Neuronal stem cell (in vitro differentiated cells): ENCODE data around the gene OR2V2.

Experiments used
- DNase-seq: peaks from one replicate; pipeline ENCODE4 v3.0.0-alpha.2; 2013; ENCODE audit warnings: low spot score
- H2AFZ ChIP-seq: one replicate; pipeline ENCODE4 v1.6.1; 2013; ENCODE audit warnings: mild to moderate bottlenecking, low read length, inconsistent platforms
- H2AK5ac ChIP-seq: 2 replicates; pipeline ENCODE4 v1.6.1; 2013; ENCODE audit warnings: low read depth, mild to moderate bottlenecking, inconsistent platforms, low read length, moderate library complexity, mixed read lengths
- H2BK120ac ChIP-seq: 2 replicates; pipeline ENCODE4 v1.6.1; 2013; ENCODE audit warnings: low read depth, mild to moderate bottlenecking, inconsistent platforms, low read length, moderate library complexity, mixed read lengths
- H2BK12ac ChIP-seq: one replicate; pipeline ENCODE4 v1.6.1; 2013; ENCODE audit warnings: low read length, inconsistent platforms
- H2BK15ac ChIP-seq: 2 replicates; pipeline ENCODE4 v1.6.1; 2013; ENCODE audit warnings: mild to moderate bottlenecking, low read length, inconsistent platforms, mixed read lengths
- H2BK5ac ChIP-seq: one replicate; pipeline ENCODE4 v1.6.1; 2013; ENCODE audit warnings: inconsistent platforms, mild to moderate bottlenecking, low read length, moderate library complexity
- H3K14ac ChIP-seq: one replicate; pipeline ENCODE4 v1.6.1; 2013; ENCODE audit warnings: low read length, inconsistent platforms
- H3K18ac ChIP-seq: 2 replicates; pipeline ENCODE4 v1.6.1; 2013; ENCODE audit warnings: low read length, inconsistent platforms
- H3K23ac ChIP-seq: 2 replicates; pipeline ENCODE4 v1.6.1; 2013; ENCODE audit warnings: low read depth, mild to moderate bottlenecking, mixed read lengths, low read length, inconsistent platforms; ENCODE audit not compliant: poor library complexity
- H3K27ac ChIP-seq: replicated peaks from 3 replicates; pipeline ENCODE4 v1.5.1; 2013; ENCODE audit warnings: low read length, inconsistent platforms
- H3K27me3 ChIP-seq, 3 experiments: 2 replicates each; pipeline ENCODE4 v1.6.1; 2013; ENCODE audit warnings: low read length in 3 of 3, mild to moderate bottlenecking in 2 of 3, inconsistent platforms in 1 of 3, low read depth in 1 of 3, mixed read lengths in 1 of 3, moderate library complexity in 1 of 3; ENCODE audit not compliant: control insufficient read depth in 3 of 3, insufficient read depth in 3 of 3
- H3K36me3 ChIP-seq, 2 donors: replicated peaks in 1 of 2; 2 replicates each; pipeline ENCODE4 v1.6.1; 2013; ENCODE audit warnings: low read length in 2 of 2; ENCODE audit not compliant: control insufficient read depth in 2 of 2, insufficient read depth in 2 of 2
- H3K4ac ChIP-seq: 2 replicates; pipeline ENCODE4 v1.6.1; 2013; ENCODE audit warnings: inconsistent platforms, mild to moderate bottlenecking, low read length, moderate library complexity
- H3K4me1 ChIP-seq, 2 donors: 1 replicate in 1 of 2; 2 replicates in 1 of 2; pipeline ENCODE4 v1.6.1; 2013; ENCODE audit warnings: low read length in 2 of 2, low read depth in 1 of 2; ENCODE audit not compliant: control insufficient read depth in 2 of 2, insufficient read depth in 1 of 2
- H3K4me2 ChIP-seq: one replicate; pipeline ENCODE4 v1.6.1; 2013; ENCODE audit warnings: mild to moderate bottlenecking, low read length, inconsistent platforms; ENCODE audit not compliant: insufficient read depth, poor library complexity, severe bottlenecking
- H3K4me3 ChIP-seq, 2 donors: 2 replicates each; pipeline ENCODE4 v1.5.1; 2013; ENCODE audit warnings: low read length in 2 of 2, mild to moderate bottlenecking in 2 of 2, inconsistent platforms in 1 of 2, moderate library complexity in 1 of 2
- H3K79me1 ChIP-seq: one replicate; pipeline ENCODE4 v1.6.1; 2013; ENCODE audit warnings: low read depth, mild to moderate bottlenecking, inconsistent platforms, low read length, moderate library complexity
- H3K9ac ChIP-seq: one replicate; pipeline ENCODE4 v1.6.1; 2013; ENCODE audit warnings: mild to moderate bottlenecking, low read depth, low read length, inconsistent platforms; ENCODE audit not compliant: poor library complexity
- H3K9me3 ChIP-seq, 2 donors: replicated peaks in 1 of 2; 2 replicates each; pipeline versions ENCODE3 to v1.6.1; 2013; ENCODE audit warnings: low read length in 2 of 2, mild to moderate bottlenecking in 2 of 2, inconsistent platforms in 1 of 2, low read depth in 1 of 2, mixed read lengths in 1 of 2, moderate library complexity in 1 of 2; ENCODE audit not compliant: control insufficient read depth in 2 of 2, insufficient read depth in 1 of 2
- H4K8ac ChIP-seq: one replicate; pipeline ENCODE4 v1.6.1; 2013; ENCODE audit warnings: low read depth, mild to moderate bottlenecking, inconsistent platforms, low read length, moderate library complexity
- H4K91ac ChIP-seq: one replicate; pipeline ENCODE4 v1.6.1; 2013; ENCODE audit warnings: low read length, low read depth, mild to moderate bottlenecking, inconsistent platforms; ENCODE audit not compliant: poor library complexity
- WGBS, 2 donors: extraction: QIAGEN DNeasy Blood & Tissue Kit; methylation state at CpG; one replicate each; pipeline ENCODE4 v1.1.7; 2013; ENCODE audit warnings: missing lambda C conversion rate in 2 of 2, mixed read lengths in 1 of 2; ENCODE audit not compliant: insufficient read length in 2 of 2, insufficient replicate concordance in 1 of 2; ENCODE audit errors: extremely low coverage in 2 of 2; 5-methylcytosine and 5-hydroxymethylcytosine counted together

The OR2V2 gene

GRCh38 chr5:181189363-181189961 lies 42.1 kb downstream of the OR2V2 start:
- Histone ChIP-seq H3K23ac (no peak overlapping the region), H3K27ac (no peak overlapping the region), H3K14ac (no peak overlapping the region), H3K9me3 (no peaks in the 10 kb centered on the region), H2BK15ac (no peak overlapping the region), H2BK5ac (no peak overlapping the region), H3K4ac (no peak overlapping the region), H3K4me2 (peak overlapping the region; percentile 99), H3K4me1 (peaks cover 3 to 10% of the 10 kb centered on the region in 2 donors), H3K79me1 (no peaks in the 10 kb centered on the region), H3K9ac (peak overlapping the region; percentile 82), H3K4me3 (peak overlapping the region; percentile 84 to 93), H2BK120ac (no peak overlapping the region), H4K8ac (no peak overlapping the region), H3K18ac (no peak overlapping the region), H2AFZ (peak overlapping the region; percentile 95), H2BK12ac (no peak overlapping the region), H4K91ac (no peak overlapping the region), H2AK5ac (no peak overlapping the region), H3K27me3 (peaks cover 5 to 22% (median 15%) of the 10 kb centered on the region in 3 experiments), H3K36me3 (no peaks in the 10 kb centered on the region)
- no CpG with 5 or more reads among the region's 41 CpGs for WGBS, 2 donors
- DNase-seq = no peak

DNA sequence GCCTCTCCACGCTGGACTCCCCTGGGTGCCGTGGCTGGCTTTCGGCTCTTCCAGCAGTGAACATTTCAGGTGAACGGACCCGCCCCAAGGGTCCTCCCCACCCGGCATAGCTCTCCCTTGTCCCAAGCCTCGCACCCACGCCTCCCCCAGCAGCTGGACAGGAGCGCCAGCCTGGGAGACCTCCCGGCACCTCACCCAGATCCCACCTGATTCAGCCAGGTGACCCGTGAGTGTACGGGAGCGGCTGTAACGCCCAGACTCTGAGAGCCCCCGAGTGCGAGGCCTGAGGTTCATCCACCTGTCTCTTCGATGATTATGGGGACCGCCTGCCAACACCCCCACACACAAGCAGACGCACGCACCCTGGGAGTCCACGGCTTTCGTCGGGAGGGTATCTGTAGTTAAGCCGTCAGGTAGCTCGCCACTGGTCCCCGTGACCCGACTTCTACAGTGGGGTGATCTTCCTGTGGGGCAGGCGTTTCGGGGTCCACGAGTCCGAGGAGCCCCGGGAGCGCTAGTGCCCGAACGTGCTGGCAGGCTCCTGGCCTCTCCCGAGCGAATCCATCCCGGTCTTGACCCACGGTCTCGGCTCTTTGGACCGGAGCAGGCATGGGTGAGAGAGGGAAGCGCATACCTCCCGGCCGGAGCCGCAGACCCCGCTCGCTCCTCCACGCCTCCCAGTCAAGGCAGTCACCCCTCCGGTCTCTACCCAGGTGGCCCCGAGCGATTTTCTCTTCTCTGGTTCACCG lies 42.8 kb downstream of the OR2V2 start:
- Histone ChIP-seq H4K91ac (no peak overlapping the region), H2AK5ac (peak overlapping the region; percentile 21), H4K8ac (no peak overlapping the region), H3K4ac (no peak overlapping the region), H3K18ac (peak overlapping the region; percentile 40), H3K14ac (no peak overlapping the region), H2BK12ac (no peak overlapping the region), H3K9ac (peak overlapping the region; percentile 71), H3K27ac (no peak overlapping the region), H3K27me3 (peaks cover 5 to 22% (median 15%) of the 10 kb centered on the region in 3 experiments), H2BK5ac (peak overlapping the region; percentile 57), H3K4me3 (peak overlapping the region; percentile 84 to 93), H3K23ac (peak overlapping the region; percentile 89), H3K79me1 (no peaks in the 10 kb centered on the region), H2BK15ac (no peak overlapping the region), H2AFZ (peak overlapping the region; percentile 95), H3K4me2 (peak overlapping the region; percentile 99), H3K9me3 (no peaks in the 10 kb centered on the region), H2BK120ac (no peak overlapping the region), H3K4me1 (peaks cover 3 to 10% of the 10 kb centered on the region in 2 donors), H3K36me3 (no peaks in the 10 kb centered on the region)
- WGBS, 2 donors = no CpG with 5 or more reads among the region's 52 CpGs
- no peak for DNase-seq

- no peak overlapping the region for H3K27ac ChIP-seq
- H2AK5ac ChIP-seq = no peak overlapping the region
- H2BK120ac ChIP-seq = no peak overlapping the region
- peaks cover 3 to 10% of the 10 kb centered on the region in 2 donors for H3K4me1 ChIP-seq
- H3K36me3 ChIP-seq = no peaks in the 10 kb centered on the region
- H4K8ac ChIP-seq = no peak overlapping the region
- H3K4me3 ChIP-seq = peak overlapping the region; percentile 84 to 93
- no peaks in the 10 kb centered on the region for H3K79me1 ChIP-seq
- H2BK15ac ChIP-seq = no peak overlapping the region
- H4K91ac ChIP-seq = no peak overlapping the region
- WGBS, 2 donors = no CpG with 5 or more reads among the region's 66 CpGs
- DNase-seq = peak; percentile 70
- peak overlapping the region; percentile 83 for H3K18ac ChIP-seq
- no peak overlapping the region for H3K4ac ChIP-seq
- no peaks in the 10 kb centered on the region for H3K9me3 ChIP-seq
- H2AFZ ChIP-seq = peak overlapping the region; percentile 95
- H2BK5ac ChIP-seq = peak overlapping the region; percentile 57
- no peak overlapping the region for H3K14ac ChIP-seq
- H3K9ac ChIP-seq = peak overlapping the region; percentile 91
- H3K4me2 ChIP-seq = peak overlapping the region; percentile 99
- H3K23ac ChIP-seq = peak overlapping the region; percentile 89
- H3K27me3 ChIP-seq = peaks cover 5 to 22% (median 15%) of the 10 kb centered on the region in 3 experiments
- no peak overlapping the region for H2BK12ac ChIP-seq
Measured at GRCh38 chr5:181190711-181191525, 43.5 kb downstream of the OR2V2 start.
